ENCODE data around the gene PDCD2.
A peak's percentile ranks its signal among the peaks of the same experiment; 100 is the strongest.

PDCD2 gene

DNA sequence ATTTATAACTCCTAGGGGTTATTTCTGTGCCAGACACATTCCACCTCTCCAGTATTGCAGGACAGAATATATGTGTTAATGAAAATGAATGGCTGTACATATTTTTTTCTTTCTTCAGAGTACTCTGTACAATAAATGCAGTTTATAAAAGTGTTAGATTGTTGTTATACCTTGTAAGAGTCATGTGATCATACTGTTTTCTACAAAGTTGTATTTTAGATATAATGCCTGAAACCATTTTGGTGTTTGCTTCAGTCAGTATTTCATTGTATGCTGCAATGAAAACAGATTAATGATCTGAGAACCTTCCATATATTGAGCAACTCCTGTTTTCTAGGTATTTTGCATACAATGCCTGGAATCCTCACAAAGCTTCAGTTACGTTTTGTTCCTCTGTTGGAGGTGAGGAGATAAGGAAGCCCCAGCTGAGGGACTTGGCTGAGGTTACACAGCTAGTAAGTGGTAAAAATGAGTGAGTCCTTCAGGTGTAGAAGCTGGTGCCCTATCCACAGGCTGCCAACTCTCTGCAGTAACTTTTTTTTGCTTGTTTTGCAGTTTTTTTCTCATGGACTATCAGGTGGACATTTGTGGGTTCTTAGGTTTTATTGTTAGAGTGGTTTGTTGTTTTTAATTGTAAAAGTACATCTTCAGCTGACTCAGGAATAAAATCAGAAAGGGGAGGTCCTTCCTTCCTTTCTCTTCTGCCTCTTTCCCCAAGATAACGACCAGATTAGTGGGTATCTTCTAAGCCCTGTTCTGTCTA lies 11.6 kb downstream of the PDCD2 start:
- Histone ChIP-seq H3K36me3 (replicated peaks) (peaks cover 30% of the 10 kb centered on the region), H3K27ac (no peak overlapping the region), H3K4me3 (ENCODE audit: low read depth, low read length) (no peak overlapping the region), H3K27me3 (replicated peaks) (no peaks in the 10 kb centered on the region)
- DNase-seq: no peak
- TF ChIP-seq, protein P1, sequence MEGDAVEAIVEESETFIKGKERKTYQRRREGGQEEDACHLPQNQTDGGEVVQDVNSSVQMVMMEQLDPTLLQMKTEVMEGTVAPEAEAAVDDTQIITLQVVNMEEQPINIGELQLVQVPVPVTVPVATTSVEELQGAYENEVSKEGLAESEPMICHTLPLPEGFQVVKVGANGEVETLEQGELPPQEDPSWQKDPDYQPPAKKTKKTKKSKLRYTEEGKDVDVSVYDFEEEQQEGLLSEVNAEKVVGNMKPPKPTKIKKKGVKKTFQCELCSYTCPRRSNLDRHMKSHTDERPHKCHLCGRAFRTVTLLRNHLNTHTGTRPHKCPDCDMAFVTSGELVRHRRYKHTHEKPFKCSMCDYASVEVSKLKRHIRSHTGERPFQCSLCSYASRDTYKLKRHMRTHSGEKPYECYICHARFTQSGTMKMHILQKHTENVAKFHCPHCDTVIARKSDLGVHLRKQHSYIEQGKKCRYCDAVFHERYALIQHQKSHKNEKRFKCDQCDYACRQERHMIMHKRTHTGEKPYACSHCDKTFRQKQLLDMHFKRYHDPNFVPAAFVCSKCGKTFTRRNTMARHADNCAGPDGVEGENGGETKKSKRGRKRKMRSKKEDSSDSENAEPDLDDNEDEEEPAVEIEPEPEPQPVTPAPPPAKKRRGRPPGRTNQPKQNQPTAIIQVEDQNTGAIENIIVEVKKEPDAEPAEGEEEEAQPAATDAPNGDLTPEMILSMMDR (IDR thresholded peaks at IDR 0.05; ENCODE audit: low read depth, low read length, missing control alignments): no peak
- in situ Hi-C loops (cut with HindIII; ENCODE audit: low pct_ligation_motif_present, low sequenced_read_pairs): no loop called here

DNA sequence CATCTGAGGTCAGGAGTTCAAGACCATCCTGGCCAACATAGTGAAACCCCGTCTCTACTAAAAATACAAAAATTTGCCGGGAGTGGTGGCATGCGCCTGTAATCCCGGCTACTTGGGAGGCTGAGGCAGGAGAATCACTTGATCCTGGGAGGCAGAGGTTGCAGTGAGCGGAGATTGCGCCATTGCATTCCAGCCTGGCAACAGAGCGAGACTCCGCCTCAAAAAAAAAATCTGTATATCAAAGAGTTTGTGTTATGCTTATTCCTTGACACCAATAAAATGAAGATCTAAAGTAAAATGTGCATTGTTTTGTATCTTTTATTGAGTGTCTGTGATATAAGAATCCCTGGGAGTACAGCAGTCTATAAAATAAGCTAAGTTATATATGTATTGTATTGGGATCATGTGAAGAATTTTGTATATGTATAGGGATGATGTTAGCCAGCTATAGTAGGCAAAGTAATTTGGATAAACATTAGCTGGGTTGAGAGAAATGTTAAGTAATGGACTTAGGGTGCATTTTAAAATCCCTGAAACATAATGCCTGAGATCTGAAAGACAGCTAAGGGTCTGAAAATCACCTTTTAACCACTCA lies 19.4 kb downstream of the PDCD2 start:
- TF ChIP-seq, protein P1 (IDR thresholded peaks at IDR 0.05; ENCODE audit: low read depth, low read length, missing control alignments): no peak
- no peaks in the 10 kb centered on the region for H3K27me3 ChIP-seq (replicated peaks)
- no peak for DNase-seq
- in situ Hi-C loops (cut with HindIII; ENCODE audit: low pct_ligation_motif_present, low sequenced_read_pairs): no loop called here
- peaks cover 26% of the 10 kb centered on the region for H3K36me3 ChIP-seq (replicated peaks)
- H3K4me3 ChIP-seq (ENCODE audit: low read depth, low read length): no peak overlapping the region
- H3K27ac ChIP-seq: no peak overlapping the region

DNA sequence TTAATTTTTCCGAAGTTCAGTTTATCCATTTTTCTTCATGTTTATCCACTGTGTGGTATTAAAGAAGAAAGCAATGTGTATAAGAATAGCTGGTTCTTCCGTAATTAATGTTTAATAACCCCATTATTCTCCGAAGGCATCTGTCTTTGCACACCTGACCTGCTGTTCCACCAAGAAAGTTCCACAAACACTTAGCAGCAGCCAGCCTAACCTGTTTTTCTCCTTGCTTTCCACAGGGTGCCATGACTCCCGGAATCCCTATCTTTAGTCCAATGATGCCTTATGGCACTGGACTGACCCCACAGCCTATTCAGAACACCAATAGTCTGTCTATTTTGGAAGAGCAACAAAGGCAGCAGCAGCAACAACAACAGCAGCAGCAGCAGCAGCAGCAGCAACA lies 22.9 kb downstream of the PDCD2 start:
- TF ChIP-seq, protein P1 (IDR thresholded peaks at IDR 0.05; ENCODE audit: low read depth, low read length, missing control alignments): no peak
- in situ Hi-C loops (cut with HindIII; ENCODE audit: low pct_ligation_motif_present, low sequenced_read_pairs): no loop called here

DNA sequence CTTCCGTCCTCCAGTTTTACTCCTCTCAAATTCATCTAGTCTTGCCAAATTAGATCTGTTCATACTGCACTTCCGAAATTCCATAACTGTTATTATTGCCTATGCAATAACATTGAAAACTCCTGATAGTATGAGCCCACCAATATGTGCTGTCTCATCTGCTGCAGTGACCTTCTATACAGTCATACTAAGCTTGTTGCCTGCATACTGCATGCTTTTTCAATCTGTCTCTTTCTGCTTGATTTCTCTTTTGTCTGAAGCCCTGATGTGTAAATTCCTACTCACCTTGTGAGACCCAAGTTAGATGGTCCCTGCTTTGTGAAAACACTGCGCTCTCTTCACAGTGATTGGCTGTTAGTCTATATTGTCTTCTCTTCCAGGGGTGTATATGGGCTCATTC lies 29.1 kb downstream of the PDCD2 start:
- Histone ChIP-seq H3K27me3 (replicated peaks) (no peaks in the 10 kb centered on the region), H3K36me3 (replicated peaks) (peaks cover 22% of the 10 kb centered on the region), H3K4me3 (ENCODE audit: low read depth, low read length) (peak overlapping the region; percentile 99), H3K27ac (no peak overlapping the region)
- in situ Hi-C loops (cut with HindIII; ENCODE audit: low pct_ligation_motif_present, low sequenced_read_pairs): no loop called here
- TF ChIP-seq, protein P1 (IDR thresholded peaks at IDR 0.05; ENCODE audit: low read depth, low read length, missing control alignments): no peak
- no peak for DNase-seq

More for the DNA sequence above, 22.9 kb downstream of the PDCD2 start:
- Histone ChIP-seq H3K27ac (no peak overlapping the region), H3K4me3 (ENCODE audit: low read depth, low read length) (no peak overlapping the region), H3K27me3 (replicated peaks) (no peaks in the 10 kb centered on the region), H3K36me3 (replicated peaks) (peaks cover 26% of the 10 kb centered on the region)
- no peak for DNase-seq

DNA sequence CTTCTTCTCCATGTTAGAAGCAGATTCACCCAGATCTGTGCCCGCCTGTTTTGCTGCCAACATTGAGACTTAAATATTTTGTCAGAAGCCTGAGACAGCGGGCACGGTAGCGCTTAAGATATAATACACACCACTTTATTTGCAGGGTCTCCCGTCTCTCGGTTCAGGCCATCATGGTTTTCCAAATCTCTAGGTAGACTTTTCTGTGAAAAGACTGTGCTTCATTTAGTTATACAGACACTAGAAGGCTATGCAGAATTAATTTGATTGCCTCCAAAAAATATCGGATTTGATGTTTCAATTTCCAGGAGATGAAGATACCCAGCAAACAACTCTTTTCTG lies 29.7 kb downstream of the PDCD2 start:
- TF ChIP-seq, protein P1 (IDR thresholded peaks at IDR 0.05; ENCODE audit: low read depth, low read length, missing control alignments): no peak
- in situ Hi-C loops (cut with HindIII; ENCODE audit: low pct_ligation_motif_present, low sequenced_read_pairs): no loop called here
- Histone ChIP-seq H3K27ac (peak overlapping the region; percentile 100), H3K36me3 (replicated peaks) (peaks cover 17% of the 10 kb centered on the region), H3K27me3 (replicated peaks) (no peaks in the 10 kb centered on the region), H3K4me3 (ENCODE audit: low read depth, low read length) (peak overlapping the region; percentile 99)
- DNase-seq: no peak

Data from brain microvascular endothelial cell (primary cell).